Activated naive CD4-positive, alpha-beta T cell treated with anti-CD3 and anti-CD28 coated beads, Interleukin-2, amount 50 U/mL, for 24 hours (primary cell): ENCODE data around the gene STAM.
"Not testable (repeated sequence)": the region's sequence is repeated elsewhere in the genome, so short reads cannot be mapped to it uniquely, and the experiment has no call there.

Source experiments
- H3K27ac Mint-ChIP-seq: one replicate; pipeline ENCODE4 v1.8.0; 2021; ENCODE audit warnings: mild to moderate bottlenecking, mixed read lengths
- H3K27me3 Mint-ChIP-seq: one replicate; pipeline ENCODE4 v1.8.0; 2021; ENCODE audit warnings: mixed read lengths
- H3K36me3 Mint-ChIP-seq: one replicate; pipeline ENCODE4 v1.8.0; 2021; ENCODE audit warnings: mixed read lengths
- H3K4me1 Mint-ChIP-seq: one replicate; pipeline ENCODE4 v1.8.0; 2021; ENCODE audit warnings: mixed read lengths
- H3K4me3 Mint-ChIP-seq: one replicate; pipeline ENCODE4 v1.8.0; 2021; ENCODE audit warnings: mild to moderate bottlenecking, mixed read lengths
- H3K9me3 Mint-ChIP-seq: one replicate; pipeline ENCODE4 v1.8.0; 2021; ENCODE audit warnings: mixed read lengths

Gene STAM

DNA sequence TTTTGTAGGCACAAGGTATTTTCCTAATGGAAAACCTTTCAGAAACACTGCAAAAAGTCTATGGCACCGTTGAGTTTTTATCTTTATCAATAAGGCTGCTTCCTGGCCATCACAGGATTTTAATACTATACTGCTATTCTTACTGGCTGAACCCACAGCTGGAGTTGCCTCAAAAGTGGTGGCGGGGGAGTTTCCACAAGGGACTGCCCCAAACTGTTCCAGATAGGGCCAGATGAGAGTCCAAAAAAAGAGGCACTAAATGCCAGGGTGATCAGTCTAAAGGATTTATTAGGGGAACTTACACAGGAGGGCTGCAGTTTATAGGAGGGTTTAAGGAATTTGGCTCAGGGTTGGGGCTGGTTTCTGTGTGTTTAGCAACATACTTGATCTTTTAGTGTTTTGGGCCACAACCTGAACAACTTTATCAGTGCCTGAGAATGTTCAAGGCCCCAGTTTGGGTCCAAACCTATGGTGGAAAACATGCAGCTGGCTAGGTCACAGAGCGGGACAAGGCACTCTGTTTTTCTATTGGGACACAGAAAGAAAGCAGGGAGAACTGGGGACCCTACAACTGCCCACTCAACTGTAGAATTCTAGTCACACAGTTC, 41.4 kb downstream of the STAM start:
- Mint-ChIP-seq H3K27ac (peak overlapping the region; percentile 8), H3K9me3 (no peaks in the 10 kb centered on the region), H3K36me3 (peaks cover 3% of the 10 kb centered on the region), H3K4me1 (peaks cover 43% of the 10 kb centered on the region), H3K4me3 (no peak overlapping the region), H3K27me3 (no peaks in the 10 kb centered on the region)

DNA sequence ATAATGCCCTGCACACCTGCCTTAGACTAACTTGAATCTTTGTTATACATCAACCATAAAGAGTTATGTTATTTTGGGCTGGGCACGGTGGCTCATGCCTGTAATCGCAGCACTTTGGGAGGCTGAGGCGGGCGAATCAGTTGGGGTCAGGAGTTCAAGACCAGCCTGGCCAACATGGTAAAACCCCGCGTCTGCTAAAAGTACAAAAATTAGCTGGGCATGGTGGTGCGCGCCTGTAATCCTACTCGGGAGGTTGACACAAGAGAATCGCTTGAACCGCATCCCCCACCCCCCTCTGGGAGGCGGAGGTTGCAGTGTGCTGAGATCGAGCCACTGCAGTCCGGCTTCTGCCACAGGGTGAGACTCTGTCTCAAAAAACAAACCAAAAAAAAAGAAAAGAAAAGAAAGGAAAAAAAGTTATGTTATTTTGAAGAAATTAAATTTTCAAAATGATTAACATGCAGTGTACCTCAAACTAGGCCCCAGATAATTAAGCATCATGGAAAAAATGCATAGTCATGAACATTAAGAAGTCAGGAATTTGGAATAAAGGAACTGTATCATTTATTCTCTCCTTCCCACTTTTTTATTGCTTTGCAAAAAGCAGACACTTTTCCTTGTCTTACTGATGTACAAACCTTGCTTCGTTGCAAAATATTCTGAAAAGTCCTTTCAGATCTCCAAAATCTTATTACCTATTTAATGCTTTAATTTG, 43.3 kb downstream of the STAM start:
- Mint-ChIP-seq H3K4me3 (no peak overlapping the region), H3K36me3 (peaks cover 3% of the 10 kb centered on the region), H3K9me3 (no peaks in the 10 kb centered on the region), H3K27me3 (no peaks in the 10 kb centered on the region), H3K4me1 (peaks cover 26% of the 10 kb centered on the region), H3K27ac (no peak overlapping the region)

DNA sequence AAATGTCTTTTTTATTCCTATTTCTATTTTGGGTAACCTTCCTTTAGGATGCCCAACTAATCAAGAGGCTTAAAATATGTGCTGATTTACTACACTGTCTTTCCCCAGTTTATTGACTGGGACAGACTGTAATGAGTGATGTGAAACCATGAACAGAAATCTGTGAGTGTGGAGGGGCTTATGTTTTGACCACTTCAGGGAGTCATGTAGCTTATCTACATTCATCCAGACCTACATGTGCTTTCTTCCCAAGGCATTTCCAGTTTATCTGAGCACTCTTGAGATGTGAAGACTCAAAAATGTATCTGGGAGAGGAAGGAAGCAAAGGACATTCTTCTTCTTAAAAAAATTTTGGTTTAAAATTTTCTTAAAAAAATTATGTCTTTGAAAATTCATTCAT, 45.2 kb downstream of the STAM start:
- H3K4me1 Mint-ChIP-seq, result peaks cover 7% of the 10 kb centered on the region
- H3K9me3 Mint-ChIP-seq, result no peaks in the 10 kb centered on the region
- H3K27ac Mint-ChIP-seq, result no peak overlapping the region
- peaks cover 11% of the 10 kb centered on the region for H3K36me3 Mint-ChIP-seq
- no peaks in the 10 kb centered on the region for H3K27me3 Mint-ChIP-seq
- no peak overlapping the region for H3K4me3 Mint-ChIP-seq

DNA sequence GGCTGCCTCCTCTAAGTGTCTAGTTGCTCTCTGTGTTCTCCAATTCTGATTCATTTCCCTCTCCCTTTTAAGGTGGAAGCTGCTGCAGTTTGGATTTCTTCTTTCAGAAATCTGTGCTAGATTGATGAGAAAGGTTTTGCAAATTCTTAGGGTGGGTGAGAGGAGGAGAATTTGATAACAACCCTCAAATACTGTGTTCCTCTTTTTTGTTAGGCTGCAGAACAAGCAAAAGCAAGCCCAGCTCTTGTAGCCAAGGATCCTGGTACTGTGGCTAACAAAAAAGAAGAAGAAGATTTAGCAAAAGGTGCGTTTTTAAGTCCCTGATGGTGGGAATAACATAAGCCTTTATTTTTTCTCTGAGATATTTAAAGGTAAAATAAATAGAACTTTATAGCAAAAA, 49.1 kb downstream of the STAM start:
- Mint-ChIP-seq H3K4me3 (no peak overlapping the region), H3K27ac (no peak overlapping the region), H3K9me3 (no peaks in the 10 kb centered on the region), H3K27me3 (no peaks in the 10 kb centered on the region), H3K4me1 (no peaks in the 10 kb centered on the region), H3K36me3 (peaks cover 15% of the 10 kb centered on the region)

DNA sequence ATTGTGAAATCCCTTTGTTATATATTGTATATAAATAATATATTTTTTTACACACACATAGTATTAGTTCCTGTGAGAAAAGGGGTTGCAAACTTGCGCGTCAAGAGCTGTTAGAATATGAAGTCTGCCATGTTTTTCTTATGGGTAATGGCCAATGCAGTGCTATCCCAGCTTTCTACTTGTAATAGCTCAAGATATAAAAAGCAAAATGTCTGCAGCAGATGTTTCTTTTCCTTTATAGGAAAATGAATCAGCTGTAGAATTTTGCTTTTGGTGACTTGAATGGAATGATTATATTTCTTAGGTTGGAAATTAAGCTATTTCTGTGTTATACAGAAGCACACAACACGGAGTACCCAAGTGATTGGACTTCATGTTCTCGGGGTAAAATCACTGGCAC, 54.7 kb downstream of the STAM start:
- no peaks in the 10 kb centered on the region for H3K4me1 Mint-ChIP-seq
- no peak overlapping the region for H3K4me3 Mint-ChIP-seq
- H3K36me3 Mint-ChIP-seq, result peaks cover 20% of the 10 kb centered on the region

DNA sequence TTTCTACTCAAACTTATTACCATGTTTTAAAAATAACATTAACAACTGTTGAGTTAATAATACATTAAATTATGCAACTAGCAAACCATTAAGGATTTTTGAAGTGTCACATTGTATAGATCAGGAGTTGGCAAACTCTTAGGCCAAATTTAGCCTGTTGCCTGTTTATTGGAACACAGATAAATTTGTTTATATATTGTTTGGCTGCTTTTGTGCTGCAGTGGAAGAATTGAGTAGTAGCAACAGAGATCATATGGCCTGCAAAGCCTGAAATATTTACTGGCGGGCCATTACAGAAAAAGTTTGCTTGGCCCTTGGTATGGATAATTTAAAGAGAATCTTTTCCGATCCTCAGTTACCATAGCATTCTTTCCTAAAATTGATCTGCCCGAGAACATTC, 57.4 kb downstream of the STAM start:
- Mint-ChIP-seq H3K27ac (no peak overlapping the region), H3K9me3 (no peaks in the 10 kb centered on the region), H3K36me3 (peaks cover 14% of the 10 kb centered on the region), H3K4me3 (no peak overlapping the region), H3K27me3 (no peaks in the 10 kb centered on the region), H3K4me1 (no peaks in the 10 kb centered on the region)

More for the DNA sequence above, 54.7 kb downstream of the STAM start:
- Mint-ChIP-seq H3K9me3 (no peaks in the 10 kb centered on the region), H3K27ac (no peak overlapping the region), H3K27me3 (no peaks in the 10 kb centered on the region)

DNA sequence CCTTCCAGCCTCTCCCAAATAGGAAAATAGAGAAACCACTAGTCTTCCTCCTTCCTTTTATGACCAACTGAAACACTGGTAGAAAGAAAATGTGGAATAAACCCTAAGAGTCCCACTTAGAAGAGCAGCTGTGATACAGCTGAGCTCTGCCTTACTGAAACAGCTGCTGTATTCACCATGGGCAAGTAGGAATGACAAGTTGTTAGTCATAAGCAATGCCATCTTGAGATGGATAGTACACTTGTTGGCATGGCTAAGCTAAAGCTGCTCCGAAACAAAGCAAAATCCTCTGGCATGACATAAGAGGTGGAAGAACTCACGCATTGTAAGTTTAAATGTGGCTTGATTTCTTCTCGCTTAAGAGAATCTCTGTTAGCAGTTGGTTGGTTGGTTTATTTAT, 59.8 kb downstream of the STAM start:
- H3K4me1 Mint-ChIP-seq, result no peaks in the 10 kb centered on the region
- no peak overlapping the region for H3K27ac Mint-ChIP-seq
- no peak overlapping the region for H3K4me3 Mint-ChIP-seq
- no peaks in the 10 kb centered on the region for H3K27me3 Mint-ChIP-seq
- peaks cover 10% of the 10 kb centered on the region for H3K36me3 Mint-ChIP-seq
- H3K9me3 Mint-ChIP-seq, result no peaks in the 10 kb centered on the region

DNA sequence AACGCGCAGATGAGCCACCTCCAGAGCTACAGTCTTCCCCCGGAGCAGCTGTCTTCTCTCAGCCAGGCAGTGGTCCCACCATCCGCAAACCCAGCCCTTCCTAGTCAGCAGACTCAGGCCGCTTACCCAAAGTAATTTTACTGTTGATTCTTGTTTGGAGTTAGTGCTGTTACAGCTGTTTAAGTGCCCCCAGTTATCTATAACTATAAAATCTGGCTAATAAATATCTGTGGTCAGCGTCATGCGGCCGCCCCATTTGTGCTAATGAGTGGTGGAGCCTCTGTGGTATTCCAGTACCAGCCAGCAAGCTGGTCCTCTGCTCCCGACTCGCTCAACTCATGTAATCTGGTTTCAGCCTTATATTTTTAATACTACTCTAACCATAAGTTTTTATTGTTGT, 64.9 kb downstream of the STAM start:
- peaks cover 13% of the 10 kb centered on the region for H3K36me3 Mint-ChIP-seq
- H3K27me3 Mint-ChIP-seq, result no peaks in the 10 kb centered on the region
- no peaks in the 10 kb centered on the region for H3K9me3 Mint-ChIP-seq
- H3K4me1 Mint-ChIP-seq, result no peaks in the 10 kb centered on the region
- no peak overlapping the region for H3K27ac Mint-ChIP-seq
- H3K4me3 Mint-ChIP-seq, result no peak overlapping the region

DNA sequence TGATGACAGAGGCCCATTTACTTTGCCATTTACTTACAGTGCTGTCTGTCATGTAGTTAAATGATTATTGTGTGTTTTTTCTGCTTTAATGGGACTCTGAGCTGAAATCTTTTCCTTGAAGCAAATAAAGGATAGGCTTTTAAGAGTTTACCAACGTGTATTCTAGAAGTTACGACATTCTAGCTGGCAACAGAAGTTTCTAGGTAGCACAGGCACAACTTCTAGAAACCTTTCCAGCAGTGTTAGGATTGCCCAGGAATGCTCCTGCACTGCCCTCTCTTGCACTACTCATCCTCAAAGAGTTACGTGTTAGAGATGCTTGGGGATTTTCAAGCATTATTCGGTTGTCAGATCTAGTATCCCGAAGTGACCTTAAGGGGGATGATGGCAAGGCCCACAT, 65.5 kb downstream of the STAM start:
- H3K9me3 Mint-ChIP-seq, result no peaks in the 10 kb centered on the region
- H3K4me3 Mint-ChIP-seq, result no peak overlapping the region
- peaks cover 20% of the 10 kb centered on the region for H3K36me3 Mint-ChIP-seq
- no peaks in the 10 kb centered on the region for H3K27me3 Mint-ChIP-seq
- H3K4me1 Mint-ChIP-seq, result no peaks in the 10 kb centered on the region
- no peak overlapping the region for H3K27ac Mint-ChIP-seq

DNA sequence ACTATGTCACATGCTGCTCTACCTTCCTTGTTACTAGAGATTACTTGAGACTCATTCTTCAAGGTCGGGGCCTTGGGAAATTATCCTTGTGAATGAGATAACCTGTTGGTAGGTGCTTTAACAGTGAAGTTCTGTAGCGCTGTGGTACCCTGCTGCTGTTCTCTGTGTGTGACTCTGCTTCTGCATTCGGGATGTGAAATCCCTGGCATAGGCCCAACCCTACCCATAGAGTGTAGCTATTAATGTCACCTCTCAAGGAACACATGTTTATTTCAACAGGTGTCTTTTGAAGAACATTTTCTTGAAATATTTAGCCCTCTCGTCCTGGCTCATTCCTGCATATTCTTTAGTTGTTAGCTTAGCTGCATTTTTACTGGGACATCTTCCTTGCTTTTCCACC, 66.2 kb downstream of the STAM start:
- Mint-ChIP-seq H3K4me1 (no peaks in the 10 kb centered on the region), H3K36me3 (peaks cover 22% of the 10 kb centered on the region), H3K9me3 (no peaks in the 10 kb centered on the region), H3K4me3 (no peak overlapping the region), H3K27me3 (no peaks in the 10 kb centered on the region), H3K27ac (no peak overlapping the region)

DNA sequence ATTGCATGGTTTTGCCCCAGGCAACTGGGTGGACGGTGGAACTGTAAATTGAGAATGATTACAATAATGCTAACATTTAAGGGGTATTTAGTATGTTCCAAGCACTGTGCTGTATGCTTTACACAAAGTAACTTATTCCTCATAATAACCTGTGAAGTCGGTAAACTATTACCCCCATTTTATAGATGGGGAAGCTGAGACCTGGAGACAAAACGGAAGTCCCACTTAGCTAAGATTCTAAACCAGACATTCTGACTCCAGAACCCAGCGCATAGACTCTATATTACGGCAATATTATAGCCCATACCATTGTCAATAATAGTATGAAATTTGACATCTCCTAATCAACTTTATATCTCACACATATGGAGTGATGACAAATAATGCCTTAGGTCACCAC, 68.1 kb downstream of the STAM start:
- H3K4me3 Mint-ChIP-seq, result no peak overlapping the region
- H3K27ac Mint-ChIP-seq, result no peak overlapping the region
- no peaks in the 10 kb centered on the region for H3K9me3 Mint-ChIP-seq
- H3K36me3 Mint-ChIP-seq, result peaks cover 30% of the 10 kb centered on the region
- no peaks in the 10 kb centered on the region for H3K27me3 Mint-ChIP-seq
- H3K4me1 Mint-ChIP-seq, result no peaks in the 10 kb centered on the region

DNA sequence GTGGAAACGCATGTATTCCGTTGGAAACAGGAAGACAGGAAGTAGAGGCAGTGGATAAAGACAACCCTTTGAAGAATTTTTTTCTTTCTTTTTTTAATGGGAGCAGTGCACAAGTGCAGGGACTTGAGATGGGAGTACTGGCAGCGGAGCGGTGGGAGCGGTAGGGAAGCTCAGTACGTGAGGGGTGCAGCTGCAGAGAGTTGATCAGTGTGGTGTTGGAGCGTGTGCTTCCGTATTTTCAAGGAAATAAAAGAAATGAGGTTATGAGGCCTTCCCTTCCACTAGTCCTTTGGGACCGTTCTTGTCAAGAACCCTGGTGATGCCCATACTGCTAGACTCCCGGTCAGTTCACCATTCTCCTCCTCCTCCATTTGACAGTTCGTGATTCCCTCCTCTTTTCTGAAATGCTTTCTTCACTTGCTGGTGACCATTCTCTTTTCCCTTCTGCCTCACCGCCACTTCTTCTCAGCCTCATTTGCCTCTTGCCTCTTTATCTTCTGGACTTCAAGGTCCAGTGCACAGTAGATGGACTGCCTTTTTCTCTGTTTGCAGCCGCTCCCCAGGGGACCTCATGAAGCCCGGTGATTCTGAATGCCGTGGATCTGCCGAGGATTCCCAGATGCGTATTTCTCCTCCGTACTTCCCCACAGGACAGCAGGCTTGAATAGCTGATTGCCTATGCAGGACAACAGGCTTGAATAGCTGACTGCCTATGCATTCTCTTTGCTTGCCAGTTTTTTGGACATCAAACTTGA, 68.9 kb downstream of the STAM start:
- H3K9me3 Mint-ChIP-seq, result no peaks in the 10 kb centered on the region
- H3K4me3 Mint-ChIP-seq, result no peak overlapping the region
- no peaks in the 10 kb centered on the region for H3K27me3 Mint-ChIP-seq
- peaks cover 35% of the 10 kb centered on the region for H3K36me3 Mint-ChIP-seq
- no peaks in the 10 kb centered on the region for H3K4me1 Mint-ChIP-seq
- H3K27ac Mint-ChIP-seq, result no peak overlapping the region

DNA sequence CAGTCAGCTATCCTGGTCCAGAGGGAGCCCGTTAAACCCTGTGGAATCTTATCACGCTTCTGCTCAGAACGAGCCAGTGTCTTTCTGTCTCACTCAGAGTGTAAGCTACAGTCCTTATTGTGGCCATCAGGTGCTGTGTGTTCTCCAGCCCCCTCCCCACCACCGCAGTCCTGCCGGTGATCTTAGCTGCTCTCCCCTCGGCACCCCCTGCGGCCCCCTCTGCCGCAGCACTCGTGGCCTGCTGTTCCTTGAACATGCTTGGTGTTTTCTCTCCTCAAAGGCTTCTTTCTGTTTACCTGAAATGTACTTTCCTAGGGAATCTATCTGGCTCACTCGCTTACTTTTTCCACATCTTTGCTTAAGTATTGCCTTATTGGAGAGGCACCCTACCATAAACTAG, 69.8 kb downstream of the STAM start:
- peaks cover 40% of the 10 kb centered on the region for H3K36me3 Mint-ChIP-seq
- H3K4me3 Mint-ChIP-seq, result no peak overlapping the region
- H3K9me3 Mint-ChIP-seq, result no peaks in the 10 kb centered on the region
- H3K27ac Mint-ChIP-seq, result no peak overlapping the region
- no peaks in the 10 kb centered on the region for H3K27me3 Mint-ChIP-seq
- no peaks in the 10 kb centered on the region for H3K4me1 Mint-ChIP-seq

DNA sequence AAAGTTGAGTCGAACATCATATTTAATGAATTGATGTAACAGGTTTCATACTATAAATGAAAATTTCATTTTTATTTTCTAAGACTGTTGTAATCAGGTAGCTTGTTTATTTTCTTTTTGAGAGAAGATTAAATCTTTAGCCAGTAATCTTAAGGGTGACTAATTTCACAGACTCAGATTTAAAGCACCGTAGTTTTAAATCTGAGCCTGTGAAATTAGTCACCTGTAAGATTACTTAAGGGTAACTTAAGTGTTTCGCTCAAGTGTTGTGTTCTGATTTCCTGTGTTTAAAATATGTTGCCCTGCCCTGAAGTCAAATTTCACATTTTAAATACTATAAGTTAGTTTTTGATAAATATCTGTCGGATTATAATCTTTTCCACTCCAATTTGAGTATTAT, 72.2 kb downstream of the STAM start:
- H3K4me1 Mint-ChIP-seq, result no peaks in the 10 kb centered on the region
- H3K27ac Mint-ChIP-seq, result no peak overlapping the region
- no peak overlapping the region for H3K4me3 Mint-ChIP-seq
- H3K36me3 Mint-ChIP-seq, result peaks cover 45% of the 10 kb centered on the region
- H3K9me3 Mint-ChIP-seq, result no peaks in the 10 kb centered on the region
- no peaks in the 10 kb centered on the region for H3K27me3 Mint-ChIP-seq

DNA sequence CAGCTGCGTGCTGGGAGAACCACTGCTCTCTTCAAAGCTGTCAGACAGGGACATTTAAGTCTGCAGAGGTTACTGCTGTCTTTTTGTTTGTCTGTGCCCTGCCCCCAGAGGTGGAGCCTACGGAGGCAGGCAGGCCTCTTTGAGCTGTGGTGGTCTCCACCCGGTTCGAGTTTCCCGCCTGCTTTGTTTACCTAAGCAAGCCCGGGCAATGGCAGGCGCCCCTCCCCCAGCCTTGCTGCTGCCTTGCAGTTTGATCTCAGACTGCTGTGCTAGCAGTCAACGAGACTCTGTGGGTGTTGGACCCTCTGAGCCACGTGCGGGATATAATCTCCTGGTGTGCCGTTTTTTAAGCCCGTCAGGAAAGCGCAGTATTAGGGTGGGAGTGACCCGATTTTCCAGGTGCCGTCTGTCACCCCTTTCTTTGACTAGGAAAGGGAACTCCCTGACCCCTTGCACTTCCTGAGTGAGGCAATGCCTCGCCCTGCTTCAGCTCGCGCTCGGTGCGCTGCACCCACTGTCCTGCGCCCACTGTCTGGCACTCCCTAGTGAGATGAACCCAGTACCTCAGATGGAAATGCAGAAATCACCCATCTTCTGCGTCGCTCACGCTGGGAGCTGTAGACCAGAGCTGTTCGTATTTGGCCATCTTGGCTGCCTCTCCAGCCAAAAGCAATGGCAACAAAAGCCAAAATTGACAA, 78.5 kb downstream of the STAM start:
- H3K4me3 Mint-ChIP-seq, H3K9me3 Mint-ChIP-seq, H3K27ac Mint-ChIP-seq, H3K4me1 Mint-ChIP-seq, H3K27me3 Mint-ChIP-seq: not testable (repeated sequence)
- H3K36me3 Mint-ChIP-seq, result peaks cover 21% of the 10 kb centered on the region

DNA sequence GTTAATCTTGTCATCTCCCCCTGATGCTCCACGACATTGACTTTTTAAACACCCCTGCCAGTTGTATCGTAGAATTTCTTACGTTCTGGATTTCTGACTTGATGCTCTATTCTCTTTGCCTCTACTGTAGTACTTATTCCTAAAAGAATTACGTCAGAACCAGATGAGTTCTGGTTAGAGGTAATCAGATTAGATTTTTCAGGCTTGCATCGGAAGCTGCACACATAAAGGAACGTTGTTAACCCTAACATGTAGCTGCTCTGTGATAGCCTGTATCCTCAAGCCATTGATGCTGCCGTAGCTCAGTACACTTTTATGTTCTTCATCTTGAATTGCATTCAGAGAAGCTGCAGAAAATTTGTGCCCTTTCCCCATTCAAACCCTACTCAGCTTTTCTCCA, 81.8 kb downstream of the STAM start:
- Mint-ChIP-seq H3K36me3 (peaks cover 8% of the 10 kb centered on the region), H3K27me3 (no peaks in the 10 kb centered on the region), H3K4me1 (no peaks in the 10 kb centered on the region), H3K4me3 (no peak overlapping the region), H3K27ac (no peak overlapping the region), H3K9me3 (no peaks in the 10 kb centered on the region)
